HG02840 (cell line): ENCODE data around the gene PIP4K2C.
"Not testable (repeated sequence)": the region's sequence is repeated elsewhere in the genome, so short reads cannot be mapped to it uniquely, and the experiment has no call there.

Experiments
- ATAC-seq: cut with Tn5 transposase; IDR thresholded peaks from one replicate; pipeline ENCODE4 v1.9.1; 2021; ENCODE audit warnings: mild to moderate bottlenecking, moderate library complexity, moderate number of reproducible peaks; ENCODE audit not compliant: unreplicated experiment, low FRiP score

The PIP4K2C gene

GRCh38 chr12:57606821-57607220, 15.8 kb downstream of the PIP4K2C start:
- ATAC-seq, result no peak

DNA sequence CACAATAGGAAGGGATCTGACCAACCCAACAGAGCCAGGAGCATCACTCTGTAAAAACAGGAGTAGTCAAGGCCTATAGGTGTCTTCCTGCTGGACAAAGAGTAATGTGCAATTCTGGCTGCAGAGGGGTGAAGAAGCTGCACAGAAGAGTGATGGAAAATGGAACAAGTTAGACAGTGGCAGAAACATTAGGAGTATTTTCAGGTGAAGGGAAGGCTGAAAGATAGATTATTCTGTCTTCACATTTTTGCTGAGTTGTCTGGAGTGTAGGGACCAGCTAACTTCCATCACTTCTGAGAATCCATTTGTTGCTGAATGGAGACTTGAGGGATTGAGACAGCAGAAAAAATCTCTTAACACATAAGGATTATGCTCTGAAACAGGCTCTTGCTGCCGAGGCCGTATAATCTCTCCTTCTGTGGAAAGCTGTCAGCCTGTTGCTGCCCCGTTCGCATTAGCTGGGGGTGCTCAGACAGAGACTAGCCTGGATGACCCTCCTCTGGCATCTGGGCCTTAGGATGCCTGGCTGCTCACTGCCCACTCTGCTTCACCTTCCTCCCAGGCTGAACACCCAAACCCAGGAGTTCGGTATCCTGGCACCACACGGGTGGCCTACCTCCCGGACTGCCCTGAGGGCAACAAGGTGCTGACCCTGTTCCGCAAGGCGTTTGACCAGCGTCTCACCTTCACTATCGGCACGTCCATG, 17.1 kb downstream of the PIP4K2C start:
- ATAC-seq, result no peak

DNA sequence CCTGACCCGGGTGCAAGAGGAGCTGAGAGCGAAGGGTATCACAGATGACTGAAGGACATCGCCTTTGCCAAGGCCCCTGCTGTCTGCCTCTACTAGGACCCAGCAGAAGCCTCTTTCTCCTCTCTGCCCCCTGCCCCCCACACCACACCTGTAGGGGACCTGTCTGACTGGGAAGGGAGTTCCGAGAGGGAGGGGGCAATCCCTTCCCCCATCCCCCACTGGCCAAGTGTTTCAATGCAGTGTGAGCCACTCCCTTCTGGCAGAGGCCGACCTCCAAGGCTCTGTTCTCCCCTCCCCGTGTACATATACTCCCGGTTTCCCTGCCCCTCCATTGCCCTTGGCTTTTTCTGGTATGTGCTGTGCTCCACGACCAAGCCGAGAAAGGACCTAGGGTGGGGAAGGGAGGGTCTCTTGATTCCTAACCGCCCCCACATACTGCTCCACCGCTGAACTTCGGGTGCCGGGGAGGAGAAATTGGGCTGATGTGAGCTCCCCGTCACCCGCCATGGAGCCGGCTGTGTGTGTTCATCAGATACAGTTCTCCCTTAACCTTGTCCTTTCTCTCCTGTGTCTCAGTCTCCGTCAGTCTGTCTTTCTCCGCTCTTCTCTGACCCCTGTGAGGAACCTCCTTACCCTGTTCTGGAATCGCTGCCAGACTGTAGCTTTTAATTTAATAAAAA, 18.2 kb downstream of the PIP4K2C start:
- ATAC-seq, result no peak

DNA sequence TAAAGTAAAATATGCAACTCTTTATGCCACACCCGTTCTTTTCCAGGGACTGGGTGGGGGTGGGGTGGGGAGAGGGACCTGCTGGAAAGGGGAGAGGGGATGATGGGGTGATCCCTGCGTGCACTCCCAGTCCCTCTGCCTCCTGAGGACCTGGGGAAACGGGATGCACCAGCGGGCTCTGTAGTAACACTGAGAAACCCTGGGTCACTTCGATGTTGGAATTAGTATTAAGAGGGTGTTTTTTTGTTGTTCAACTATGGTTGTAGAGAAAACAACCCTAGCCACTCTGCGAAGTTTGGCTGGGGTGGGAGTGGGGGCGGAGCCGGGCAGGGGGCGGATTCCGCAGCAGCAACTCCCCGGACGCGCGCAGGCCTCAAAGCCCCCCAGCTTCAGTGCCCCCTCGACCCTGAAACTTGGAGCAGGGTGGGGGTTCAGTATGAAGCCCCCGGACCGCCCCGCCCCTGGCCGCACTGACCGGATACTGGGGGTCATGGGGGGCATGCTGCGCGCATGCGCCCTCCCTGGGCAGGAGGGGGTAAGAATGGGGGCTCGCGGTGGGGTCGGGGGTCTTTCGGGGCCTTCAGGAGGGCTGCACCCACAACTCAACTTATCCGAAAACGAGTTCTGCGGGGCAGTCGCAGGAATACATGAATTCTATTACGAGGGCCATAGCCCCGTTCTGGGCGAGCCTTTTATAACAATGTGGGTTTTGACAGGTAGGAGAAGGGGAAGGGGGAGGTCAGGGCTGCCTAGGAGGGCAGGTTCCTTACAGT, 19.0 kb downstream of the PIP4K2C start:
- no peak for ATAC-seq

DNA sequence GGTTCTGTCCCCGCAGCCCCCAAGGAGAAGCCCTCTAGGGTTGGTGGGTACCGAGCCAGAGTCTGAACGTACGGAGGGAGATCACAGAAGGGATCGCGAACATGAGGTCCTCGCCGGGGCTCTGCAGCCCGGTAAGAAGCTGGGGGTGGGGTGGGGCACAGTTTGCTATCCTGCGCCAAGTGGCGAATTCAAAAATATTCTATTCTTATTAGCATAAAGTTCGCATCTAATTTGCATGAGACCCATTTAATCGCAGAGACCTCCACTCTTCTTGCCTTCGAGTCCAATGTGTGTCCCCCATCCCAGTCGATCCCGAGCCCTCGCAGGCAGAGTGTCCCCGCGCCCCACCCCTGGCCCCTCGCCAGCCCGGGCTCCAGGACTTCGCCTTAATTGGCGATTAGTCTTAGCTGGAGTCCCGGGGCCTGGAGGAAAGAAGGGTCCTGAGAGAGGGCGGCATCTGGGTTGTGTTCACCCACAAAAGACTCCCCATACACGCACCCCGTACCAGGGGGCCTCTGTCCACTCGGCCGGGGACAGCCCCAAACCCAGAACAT, 19.6 kb downstream of the PIP4K2C start:
- no peak for ATAC-seq

- no peak for ATAC-seq
These were observed 20.3 kb downstream of the PIP4K2C start, which contains the start of gene ARHGEF25 for GRCh38 chr12:57611108-57611826. Gene ARHGEF25, plus strand, starts transcription at chr12:57611435. Its CDS starts 460 bp downstream, at chr12:57611895.

GRCh38 chr12:57611827-57612710, 21.1 kb downstream of the PIP4K2C start:
- ATAC-seq, result no peak

- ATAC-seq, result no peak
These were observed 21.9 kb downstream of the PIP4K2C start for GRCh38 chr12:57612711-57613426.

- ATAC-seq, result no peak
These were observed 22.6 kb downstream of the PIP4K2C start for GRCh38 chr12:57613427-57614109.

DNA sequence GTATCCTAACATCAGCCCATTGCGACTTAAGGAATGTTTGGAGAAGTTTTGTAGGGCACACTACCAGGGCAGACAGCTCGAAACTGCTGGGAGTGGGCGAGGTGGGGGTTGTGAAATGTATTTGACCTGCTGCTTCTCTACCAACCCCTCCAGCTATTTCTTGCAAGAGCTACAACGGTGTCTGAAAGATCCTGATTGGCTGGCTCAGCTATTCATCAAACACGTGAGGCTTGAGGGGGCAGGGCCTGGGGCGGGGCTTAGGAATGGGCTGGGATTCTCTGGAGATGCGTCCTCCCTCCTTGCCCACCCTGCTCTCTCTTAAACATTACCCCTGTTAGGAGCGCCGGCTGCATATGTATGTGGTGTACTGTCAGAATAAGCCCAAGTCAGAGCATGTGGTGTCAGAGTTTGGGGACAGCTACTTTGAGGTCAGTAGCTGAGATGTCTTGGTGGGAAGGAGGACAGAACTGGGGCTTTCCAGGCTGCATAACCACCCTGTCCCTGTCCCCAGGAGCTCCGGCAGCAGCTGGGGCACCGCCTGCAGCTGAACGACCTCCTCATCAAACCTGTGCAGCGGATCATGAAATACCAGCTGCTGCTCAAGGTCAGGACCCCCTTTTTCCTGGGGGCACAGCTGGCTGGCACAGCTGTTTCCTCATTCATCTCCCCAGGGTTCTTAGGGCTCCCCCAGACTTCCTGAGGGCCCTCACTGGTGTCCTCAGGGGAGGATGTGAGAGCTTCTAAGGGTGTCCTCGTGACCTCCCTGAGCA, 23.4 kb downstream of the PIP4K2C start:
- peak; percentile 48 for ATAC-seq

- ATAC-seq, result no peak
These were observed 24.0 kb downstream of the PIP4K2C start for GRCh38 chr12:57614948-57615500.

- no peak for ATAC-seq
These were observed 24.6 kb downstream of the PIP4K2C start for GRCh38 chr12:57615637-57616036.

DNA sequence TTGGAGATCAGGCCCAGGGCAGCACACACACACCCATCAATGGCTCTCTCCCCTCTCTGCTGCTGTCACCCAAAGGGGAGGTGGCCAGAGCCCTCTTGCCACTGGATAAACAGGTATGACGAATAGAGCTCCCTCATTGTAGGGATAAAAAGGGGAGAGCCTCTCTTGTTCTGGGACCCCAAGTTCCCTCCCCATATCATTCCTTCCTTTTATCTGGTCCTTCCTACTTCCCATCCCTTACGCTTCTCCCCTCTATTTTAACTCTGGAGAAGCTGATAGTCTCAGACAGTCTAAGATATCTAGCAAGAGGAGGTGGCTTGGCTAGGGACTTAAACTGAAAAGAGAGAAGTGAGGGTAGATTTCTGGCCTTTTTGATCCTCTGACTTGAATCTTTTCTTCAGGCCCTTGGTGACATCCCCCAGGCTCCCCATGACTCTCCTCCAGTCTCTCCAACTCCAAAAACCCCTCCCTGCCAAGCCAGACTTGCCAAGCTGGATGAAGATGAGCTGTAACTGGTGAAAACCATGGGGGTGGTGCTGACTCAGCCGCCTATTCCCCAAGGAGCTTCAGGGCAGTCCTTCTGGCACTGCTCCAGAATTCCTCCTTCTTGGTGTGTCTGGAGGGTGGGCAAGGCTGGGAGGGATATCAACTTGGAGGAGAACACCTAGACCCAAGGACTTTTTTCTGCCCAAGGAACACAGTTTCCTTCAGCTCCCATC, 25.6 kb downstream of the PIP4K2C start:
- no peak for ATAC-seq

GRCh38 chr12:57617942-57618341, 26.9 kb downstream of the PIP4K2C start:
- ATAC-seq, result no peak

- not testable (repeated sequence) for ATAC-seq
These were observed 27.4 kb downstream of the PIP4K2C start for GRCh38 chr12:57618431-57618830.

DNA sequence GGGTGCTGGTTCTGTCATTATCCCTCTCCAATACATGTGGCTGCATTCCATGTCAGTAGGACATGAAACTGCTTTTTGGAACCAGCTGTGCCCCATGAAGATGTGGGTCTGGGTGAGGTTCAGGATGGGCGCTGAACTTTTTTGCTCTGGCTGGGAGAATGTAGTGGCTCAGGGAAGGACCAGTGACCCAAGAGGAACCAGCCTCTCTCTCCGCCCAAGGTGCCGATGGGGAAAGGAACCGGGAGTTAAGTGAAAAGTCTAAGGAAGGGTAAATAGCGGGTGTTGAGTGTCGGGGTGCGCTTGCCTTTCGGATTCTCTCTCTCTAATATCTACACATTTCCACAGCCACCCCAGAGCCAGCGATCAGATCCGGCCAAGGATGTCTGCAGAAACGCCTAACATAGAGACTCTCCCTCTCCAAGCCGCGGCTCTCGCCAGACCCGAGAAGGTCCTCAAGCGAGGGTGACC, 28.0 kb downstream of the PIP4K2C start:
- no peak for ATAC-seq
